Measurements from ENCODE around the gene TRIM72. TPM values are rescaled to one million over a fixed set of nuclear protein-coding genes. Genes with fewer than 3 reads are reported as not detected.
"Not testable (repeated sequence)": the region's sequence is repeated elsewhere in the genome, so short reads cannot be mapped to it uniquely, and the experiment has no call there.

TRIM72 gene
- polyA plus RNA-seq (2011; rRNA removed): not detected in 2 replicates
- not detected in 2 replicates for polyA minus RNA-seq (2011; rRNA and poly(A)+ RNA removed)

GRCh38 chr16:31213877-31214707 is at the start of gene TRIM72:
TRIM72 (plus strand) TSS chr16:31214119; CDS start chr16:31214739, 620 bp downstream.
- no peak for TF ChIP-seq CTCF (IDR thresholded peaks at IDR 0.05; ENCODE audit: insufficient read depth, low read depth, low read length)
- ChIA-PET POLR2A (no interaction called here), CTCF (interaction anchor here (0.8 to 1.2 kb wide), 3 partner anchors 11 to 119 kb away, joined by 3 read pairs; no protein-coding TSS in a partner anchor)
- Histone ChIP-seq H3K27me3 (ENCODE audit: control insufficient read depth, insufficient read depth, low read length) (peaks cover 28% of the 10 kb centered on the region), H3K36me3 (ENCODE audit: control insufficient read depth, insufficient read depth, low read length) (no peaks in the 10 kb centered on the region), H3K4me3 (ENCODE audit: low read depth, low read length) (peak within 1 kb of the TSS; percentile 43)
- DNase-seq (ENCODE audit: low read depth): no peak

DNA sequence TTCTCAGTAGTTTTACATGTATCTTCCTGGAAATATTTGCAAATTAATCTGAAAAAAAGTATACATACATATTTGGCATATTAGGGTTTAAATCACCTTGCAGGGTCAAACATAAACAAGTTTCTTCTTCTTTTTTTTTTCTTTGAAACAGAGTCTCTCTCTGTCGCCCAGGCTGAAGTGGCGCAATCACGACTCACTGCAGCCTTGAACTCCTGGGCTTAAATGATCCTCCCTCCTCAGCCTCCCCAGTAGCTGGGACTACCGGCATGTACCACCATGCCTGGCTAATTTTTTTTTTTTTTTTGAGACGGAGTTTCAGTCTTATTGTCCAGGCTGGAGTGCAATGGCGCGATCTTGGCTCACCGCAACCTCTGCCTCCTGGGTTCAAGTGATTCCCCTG is 46.6 kb upstream of the TRIM72 start:
- TF ChIP-seq CTCF (IDR thresholded peaks at IDR 0.05; ENCODE audit: insufficient read depth, low read depth, low read length): no peak
- Histone ChIP-seq H3K27me3 (ENCODE audit: control insufficient read depth, insufficient read depth, low read length) (no peaks in the 10 kb centered on the region), H3K4me3 (ENCODE audit: low read depth, low read length) (no peak overlapping the region), H3K36me3 (ENCODE audit: control insufficient read depth, insufficient read depth, low read length) (no peaks in the 10 kb centered on the region)
- no peak for DNase-seq (ENCODE audit: low read depth)
- ChIA-PET CTCF (interaction anchor here (0.6 to 2.2 kb wide), 2 partner anchors 25 to 283 kb away, joined by 5 to 10 read pairs; no protein-coding TSS in a partner anchor), POLR2A (interaction anchor here (0.7 kb wide), 1 partner anchor 76 kb away, joined by 9 read pairs; no protein-coding TSS in a partner anchor)

DNA sequence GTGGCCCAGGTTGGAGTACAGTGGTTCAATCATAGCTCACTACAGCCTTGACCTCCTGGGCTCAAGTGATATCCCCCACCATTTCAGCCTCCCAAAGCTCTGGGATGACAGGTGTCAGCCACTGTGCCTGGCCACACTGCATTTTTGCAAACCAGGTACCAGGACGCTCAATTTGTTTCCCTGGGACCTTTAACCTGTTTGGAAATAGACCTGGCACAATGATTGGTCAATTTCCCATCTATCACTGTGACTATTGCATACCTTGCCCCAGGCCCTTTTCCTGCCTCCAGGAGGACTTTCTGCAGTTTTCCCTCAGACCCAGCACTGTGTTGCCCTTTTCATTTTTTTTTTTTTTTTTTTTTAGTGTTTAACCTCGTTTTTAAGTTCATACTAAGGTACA is 45.1 kb upstream of the TRIM72 start:
- H3K4me3 ChIP-seq (ENCODE audit: low read depth, low read length): no peak overlapping the region
- DNase-seq (ENCODE audit: low read depth): no peak
- CTCF ChIA-PET: interaction anchor here (1.0 kb wide), 1 partner anchor 11 kb away, joined by 3 read pairs; no protein-coding TSS in a partner anchor
- POLR2A ChIA-PET: no interaction called here
- TF ChIP-seq CTCF (IDR thresholded peaks at IDR 0.05; ENCODE audit: insufficient read depth, low read depth, low read length): no peak
- no peaks in the 10 kb centered on the region for H3K27me3 ChIP-seq (ENCODE audit: control insufficient read depth, insufficient read depth, low read length)
- no peaks in the 10 kb centered on the region for H3K36me3 ChIP-seq (ENCODE audit: control insufficient read depth, insufficient read depth, low read length)

DNA sequence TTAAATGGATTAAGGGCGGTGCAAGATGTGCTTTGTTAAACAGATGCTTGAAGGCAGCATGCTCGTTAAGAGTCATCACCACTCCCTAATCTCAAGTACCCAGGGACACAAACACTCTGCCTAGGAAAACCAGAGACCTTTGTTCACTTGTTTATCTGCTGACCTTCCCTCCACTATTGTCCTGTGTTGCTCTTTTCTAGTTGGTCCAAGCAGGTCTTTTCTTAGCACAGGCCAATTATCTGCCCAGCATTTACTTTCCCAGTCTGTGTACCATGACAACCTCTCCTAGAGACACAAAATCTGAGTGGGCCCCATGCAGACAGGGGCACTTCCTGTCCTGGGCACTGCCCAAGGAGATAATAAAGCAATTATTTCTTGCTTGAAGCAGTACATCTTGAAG is 43.9 kb upstream of the TRIM72 start:
- H3K4me3 ChIP-seq (ENCODE audit: low read depth, low read length); H3K27me3 ChIP-seq (ENCODE audit: control insufficient read depth, insufficient read depth, low read length); CTCF ChIA-PET; H3K36me3 ChIP-seq (ENCODE audit: control insufficient read depth, insufficient read depth, low read length); DNase-seq (ENCODE audit: low read depth); POLR2A ChIA-PET: not testable (repeated sequence)

- DNase-seq (ENCODE audit: low read depth): no peak
- H3K4me3 ChIP-seq (ENCODE audit: low read depth, low read length): no peak overlapping the region
- CTCF ChIA-PET: interaction anchor here (0.9 to 1.3 kb wide), 2 partner anchors 17 to 689 kb away, joined by 3 read pairs; no protein-coding TSS in a partner anchor
- POLR2A ChIA-PET: no interaction called here
- TF ChIP-seq CTCF (IDR thresholded peaks at IDR 0.05; ENCODE audit: insufficient read depth, low read depth, low read length): no peak
- H3K27me3 ChIP-seq (ENCODE audit: control insufficient read depth, insufficient read depth, low read length): no peaks in the 10 kb centered on the region
- H3K36me3 ChIP-seq (ENCODE audit: control insufficient read depth, insufficient read depth, low read length): no peaks in the 10 kb centered on the region
Measured at GRCh38 chr16:31177136-31177535, 36.8 kb upstream of the TRIM72 start.

Measured in BJ (cell line).